GM13976 (cell line): ENCODE data around the gene ANK2.

Source experiments
- DNase-seq: peaks from one replicate; pipeline ENCODE4 v3.0.0; 2012; ENCODE audit warnings: low spot score
- in situ Hi-C: fragments of 300-500 bp; cut with MboI; formaldehyde crosslinking; loops from one replicate; pipeline ENCODE4 v1.12.0; 2022; ENCODE audit warnings: low sequenced_read_pairs, mixed read lengths, inconsistent platforms; ENCODE audit not compliant: unreplicated experiment
- TF ChIP-seq, protein P1 (sequence below): IDR thresholded peaks from 2 replicates; pipeline ENCODE4 v1.5.1; 2012; ENCODE audit warnings: borderline replicate concordance, mild to moderate bottlenecking; ENCODE audit not compliant: insufficient read depth; ENCODE audit errors: extremely low read depth, missing control alignments, control extremely low read depth

ANK2 gene

GRCh38 chr4:113290666-113291065, 241.2 kb downstream of the ANK2 start:
- TF ChIP-seq, protein P1, sequence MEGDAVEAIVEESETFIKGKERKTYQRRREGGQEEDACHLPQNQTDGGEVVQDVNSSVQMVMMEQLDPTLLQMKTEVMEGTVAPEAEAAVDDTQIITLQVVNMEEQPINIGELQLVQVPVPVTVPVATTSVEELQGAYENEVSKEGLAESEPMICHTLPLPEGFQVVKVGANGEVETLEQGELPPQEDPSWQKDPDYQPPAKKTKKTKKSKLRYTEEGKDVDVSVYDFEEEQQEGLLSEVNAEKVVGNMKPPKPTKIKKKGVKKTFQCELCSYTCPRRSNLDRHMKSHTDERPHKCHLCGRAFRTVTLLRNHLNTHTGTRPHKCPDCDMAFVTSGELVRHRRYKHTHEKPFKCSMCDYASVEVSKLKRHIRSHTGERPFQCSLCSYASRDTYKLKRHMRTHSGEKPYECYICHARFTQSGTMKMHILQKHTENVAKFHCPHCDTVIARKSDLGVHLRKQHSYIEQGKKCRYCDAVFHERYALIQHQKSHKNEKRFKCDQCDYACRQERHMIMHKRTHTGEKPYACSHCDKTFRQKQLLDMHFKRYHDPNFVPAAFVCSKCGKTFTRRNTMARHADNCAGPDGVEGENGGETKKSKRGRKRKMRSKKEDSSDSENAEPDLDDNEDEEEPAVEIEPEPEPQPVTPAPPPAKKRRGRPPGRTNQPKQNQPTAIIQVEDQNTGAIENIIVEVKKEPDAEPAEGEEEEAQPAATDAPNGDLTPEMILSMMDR: no peak
- in situ Hi-C loops: no loop called here
- DNase-seq: no peak

DNA sequence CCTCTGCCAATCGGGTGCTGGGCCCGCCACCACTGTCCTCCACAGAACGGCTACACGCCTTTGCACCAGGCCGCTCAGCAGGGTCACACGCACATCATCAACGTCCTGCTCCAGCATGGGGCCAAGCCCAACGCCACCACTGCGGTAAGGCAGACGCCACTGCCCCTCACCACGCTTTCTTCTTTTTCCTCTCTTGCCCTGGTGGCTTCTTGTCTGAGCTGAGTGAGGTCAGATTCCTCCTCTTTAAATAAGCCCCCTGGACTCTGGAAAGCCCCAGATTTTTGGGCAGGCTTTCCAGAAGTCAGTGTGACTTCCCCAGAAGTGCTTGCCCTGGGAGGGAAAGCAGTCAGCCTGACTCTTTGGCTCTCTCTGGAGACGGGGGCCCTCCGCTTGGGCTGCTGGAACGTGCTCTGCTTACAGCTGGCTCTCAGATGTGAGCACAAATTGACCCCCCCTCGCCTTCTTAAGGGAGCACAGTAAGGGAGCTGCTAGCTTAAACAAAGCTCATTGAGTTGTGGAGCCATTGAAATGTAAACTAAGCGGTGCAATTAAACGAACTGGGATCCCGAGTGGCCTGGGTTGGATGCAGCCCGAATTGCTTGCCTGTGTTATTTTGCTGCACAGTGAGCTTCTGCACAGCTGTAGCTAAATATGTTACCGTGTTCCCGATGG, 243.1 kb downstream of the ANK2 start:
- in situ Hi-C loops: no loop called here
- TF ChIP-seq, protein P1: no peak

GRCh38 chr4:113293043-113293560, 243.6 kb downstream of the ANK2 start:
- no peak for DNase-seq
- TF ChIP-seq, protein P1: no peak
- in situ Hi-C loops: no loop called here

More for the DNA sequence above, 243.1 kb downstream of the ANK2 start:
- DNase-seq: no peak

DNA sequence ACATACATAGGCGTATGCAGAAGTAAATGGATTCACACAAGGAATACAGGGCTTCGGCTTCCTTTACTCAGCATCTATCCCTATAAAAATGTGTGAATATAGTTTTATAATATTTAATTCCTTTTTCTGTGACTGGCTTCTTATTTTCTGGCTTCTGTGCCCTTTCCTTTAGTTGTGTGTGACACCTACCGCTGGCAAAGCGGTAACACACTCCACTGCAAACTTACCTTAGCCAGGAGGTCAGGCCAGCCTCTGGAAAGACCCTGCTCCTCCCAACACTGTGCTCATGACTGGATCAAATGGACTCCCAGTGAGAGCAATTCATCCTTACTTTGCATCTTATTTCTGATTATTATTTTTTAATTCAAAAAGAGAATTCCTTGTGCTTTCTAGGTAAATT, 244.2 kb downstream of the ANK2 start:
- DNase-seq: no peak
- TF ChIP-seq, protein P1: no peak
- in situ Hi-C loops: no loop called here

DNA sequence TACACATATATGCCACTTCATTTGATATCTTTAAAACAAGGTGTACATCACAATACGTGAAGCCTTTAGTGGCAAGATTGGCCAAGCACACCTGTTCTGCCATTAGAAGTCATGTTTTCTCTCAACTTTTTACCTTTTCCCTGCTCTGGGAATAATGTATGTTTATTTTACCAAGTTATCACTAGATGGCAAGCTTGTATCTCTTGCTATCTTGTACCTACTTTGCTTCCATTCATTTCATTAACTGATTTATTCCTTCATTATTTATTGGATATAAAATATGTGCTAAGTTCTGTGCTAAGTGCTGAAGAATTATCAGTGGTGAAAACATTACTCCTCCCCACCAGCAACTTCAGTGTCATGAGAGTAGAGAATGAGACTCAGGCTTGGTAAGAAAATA, 245.5 kb downstream of the ANK2 start:
- no peak for DNase-seq
- in situ Hi-C loops: no loop called here
- TF ChIP-seq, protein P1: no peak

- TF ChIP-seq, protein P1: no peak
- in situ Hi-C loops: no loop called here
- DNase-seq: no peak
Measured at GRCh38 chr4:113300471-113300928, 251.0 kb downstream of the ANK2 start.
